Right cardiac atrium (tissue), 5 donors: ENCODE data around the gene FAM151A. TPM values are rescaled to one million over a fixed set of nuclear protein-coding genes. Genes with fewer than 3 reads are reported as not detected.

Experiments used
- ATAC-seq, 2 donors: fragments of 200-7000 bp; cut with Tn5 transposase; one replicate each; pipeline versions ENCODE4 v1.8.0 to v1.9.1; 2020; ENCODE audit warnings: moderate library complexity in 2 of 2, mild to moderate bottlenecking in 1 of 2
- DNase-seq, 3 donors: peaks; one replicate each; pipeline ENCODE4 v3.0.0-alpha.2; 2020
- H3K27ac ChIP-seq: one replicate; pipeline ENCODE4 v1.5.1; 2013; ENCODE audit warnings: mild to moderate bottlenecking, low read length, control low read depth, moderate library complexity
- H3K27me3 ChIP-seq: one replicate; pipeline ENCODE4 v1.6.1; 2013; ENCODE audit not compliant: control insufficient read depth, insufficient read depth
- H3K4me1 ChIP-seq: one replicate; pipeline ENCODE4 v1.6.1; 2013; ENCODE audit warnings: low read length; ENCODE audit not compliant: control insufficient read depth, insufficient read depth
- H3K4me3 ChIP-seq: one replicate; pipeline ENCODE4 v1.5.1; 2013; ENCODE audit warnings: low read length, control low read depth
- H3K9me3 ChIP-seq: one replicate; pipeline ENCODE4 v1.6.1; 2013; ENCODE audit warnings: low read length; ENCODE audit not compliant: control insufficient read depth
- WGBS: extraction: QIAGEN DNeasy Blood & Tissue Kit; methylation state at CpG from one replicate; pipeline ENCODE4 v1.1.7; 2013; 5-methylcytosine and 5-hydroxymethylcytosine counted together
- intact Hi-C, 4 donors: fragments of 100-400 bp; cut with DNase I; formaldehyde crosslinking; loops; one replicate each; pipeline versions ENCODE4 v1.11.0 to v1.14.0; 2022 to 2023
- polyA plus RNA-seq: library from polyadenylated mRNA; stranded (reverse); fragments of 200-250 nt; gene quantifications from one replicate; pipeline ENCODE4 v1.2.3, GENCODE V29; 2013
- total RNA-seq, 4 donors: library from RNA; stranded (reverse); fragmentation: NEBNext Ultra II Directional; extraction: Animal tissue kit (Norgen Biotek cat#: 25700); gene quantifications; one replicate each; pipeline ENCODE4 v1.2.1, GENCODE V29; 2021
- donor health status: healthy with polysubstance abuse.
- donor health status: DM: no; HTN: yes; CAD: no.
- donor health status: DM: no; HTN: no; CAD: no.
- donor health status: DM: no; HTN: yes; CAD: no; lungs with severe emphysema.
- donor health status: DM: yes; HTN: yes; CAD: no.

The FAM151A gene
- total and polyA plus RNA-seq, 5 donors: 0.15 to 0.72 (median 0.51) TPM; not detected in 1

DNA sequence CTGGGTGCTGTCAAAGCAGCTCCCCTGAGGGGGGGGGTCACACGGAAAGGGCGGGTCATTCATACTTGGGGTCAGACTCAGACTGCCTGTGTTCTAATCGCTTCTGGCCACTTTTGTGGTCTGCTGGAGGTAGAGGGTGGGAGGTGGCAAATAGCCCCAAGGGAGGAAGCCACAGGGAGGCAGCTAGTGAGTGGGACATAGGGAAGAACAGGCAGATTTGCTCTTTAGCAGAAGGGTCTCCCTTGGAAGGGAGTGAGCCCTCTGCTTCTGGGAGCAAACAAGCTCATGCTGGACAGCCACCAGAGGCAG lies 50.8 kb downstream of the FAM151A start:
- 63% methylated on average over 3 of the region's 3 CpGs for WGBS
- intact Hi-C loops: no loop called here
- no peak overlapping the region for H3K27ac ChIP-seq

DNA sequence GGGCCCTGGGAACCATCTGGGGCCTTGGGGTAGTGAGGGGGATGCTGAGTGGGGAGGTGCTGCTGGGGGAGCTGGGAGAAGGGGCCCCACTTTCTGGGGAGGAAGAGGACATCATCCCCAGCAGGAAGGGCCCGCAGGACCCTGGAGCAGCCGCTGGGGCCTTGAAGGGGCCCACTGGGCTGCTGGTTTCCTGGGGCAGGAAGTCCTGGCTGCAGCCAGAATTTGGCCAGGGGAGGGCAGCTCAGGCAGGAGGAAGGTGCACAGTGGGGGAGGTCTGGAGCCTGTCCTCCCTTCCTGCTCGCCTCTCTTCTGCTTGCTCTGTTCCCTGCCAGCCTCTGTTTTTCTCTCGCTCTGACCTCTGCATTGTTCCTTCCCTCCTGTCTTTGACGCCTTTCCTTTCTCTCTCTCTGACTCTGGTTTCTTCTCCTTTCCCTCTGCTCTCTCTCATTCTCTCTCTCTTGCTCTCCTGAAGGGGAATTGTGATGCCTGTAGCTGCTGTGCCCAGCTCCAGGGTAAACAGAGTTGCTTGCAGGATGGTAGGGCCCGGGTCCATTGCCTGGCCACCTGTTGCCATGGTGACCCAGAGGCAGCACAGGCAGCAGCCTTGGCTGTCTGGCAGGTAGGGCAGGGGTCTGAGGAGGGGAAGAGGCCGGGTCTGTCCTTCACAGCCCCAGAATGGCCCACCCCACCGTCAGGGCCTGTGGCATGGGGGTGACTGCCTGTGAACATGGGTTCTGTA lies 51.4 kb downstream of the FAM151A start:
- Histone ChIP-seq H3K27me3 (no peaks in the 10 kb centered on the region), H3K9me3 (no peaks in the 10 kb centered on the region), H3K4me3 (no peak overlapping the region), H3K4me1 (peaks cover 7% of the 10 kb centered on the region), H3K27ac (peak overlapping the region; percentile 21)
- intact Hi-C loops: no loop called here
- peak in 1 of 2 donors; percentile 5 for ATAC-seq
- no peak for DNase-seq
- 39% methylated on average over 8 of the region's 8 CpGs for WGBS

More for the DNA sequence above, 50.8 kb downstream of the FAM151A start:
- H3K27me3 ChIP-seq: no peaks in the 10 kb centered on the region
- peaks cover 7% of the 10 kb centered on the region for H3K4me1 ChIP-seq
- ATAC-seq: no peak
- DNase-seq: no peak
- no peaks in the 10 kb centered on the region for H3K9me3 ChIP-seq
- no peak overlapping the region for H3K4me3 ChIP-seq

DNA sequence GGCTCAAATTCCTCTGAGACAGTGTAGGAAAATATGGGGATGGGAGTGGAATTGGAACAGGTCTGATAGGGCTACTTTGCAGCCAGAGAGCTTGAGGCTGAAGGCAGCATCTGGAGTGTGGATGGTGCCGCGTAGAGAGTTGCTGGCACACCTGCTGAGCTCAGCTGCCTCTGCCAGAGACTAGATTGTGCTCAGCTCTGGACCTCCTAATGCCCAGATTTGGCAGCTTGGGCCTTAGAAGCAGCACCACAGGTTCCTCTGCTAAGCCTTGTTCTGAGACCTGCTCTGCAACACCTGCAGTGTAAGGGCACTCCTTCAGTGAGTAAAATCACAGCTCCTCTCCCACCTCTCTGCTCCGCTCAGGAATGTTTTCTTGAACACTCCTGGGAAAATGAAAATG lies 52.0 kb downstream of the FAM151A start:
- Histone ChIP-seq H3K9me3 (no peaks in the 10 kb centered on the region), H3K27me3 (no peaks in the 10 kb centered on the region)

DNA sequence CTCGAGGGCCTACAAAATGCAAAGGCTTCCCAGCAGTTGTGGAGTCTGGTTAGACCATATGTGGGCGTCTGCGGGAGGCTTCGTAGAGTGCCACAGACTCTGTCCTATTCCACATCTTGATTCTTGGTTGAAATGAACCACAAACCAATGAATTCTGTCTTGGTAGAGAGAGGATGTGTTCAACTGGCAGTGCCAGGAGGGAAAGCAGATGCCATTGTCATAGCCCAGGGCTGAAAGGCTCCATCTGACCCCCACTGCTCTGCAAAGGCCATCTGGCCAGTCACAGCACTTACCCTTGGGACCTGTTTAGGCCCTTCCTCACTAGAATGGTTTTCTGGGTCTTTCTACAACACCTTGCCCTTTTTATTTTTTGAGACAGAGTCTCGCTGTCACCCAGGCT lies 53.2 kb downstream of the FAM151A start:
- ATAC-seq (no peak), DNase-seq (no peak)
- intact Hi-C loops: no loop called here
- 94% methylated on average over 5 of the region's 5 CpGs for WGBS
- no peak overlapping the region for H3K4me3 ChIP-seq
- H3K4me1 ChIP-seq: peaks cover 4% of the 10 kb centered on the region
- H3K27me3 ChIP-seq: no peaks in the 10 kb centered on the region
- H3K27ac ChIP-seq: peak overlapping the region; percentile 40
- no peaks in the 10 kb centered on the region for H3K9me3 ChIP-seq

More for the DNA sequence above, 52.0 kb downstream of the FAM151A start:
- DNase-seq (no peak), ATAC-seq (no peak)
- intact Hi-C loops: no loop called here
- WGBS: 70% methylated on average over 3 of the region's 3 CpGs
- Histone ChIP-seq H3K27ac (peak overlapping the region; percentile 33), H3K4me3 (no peak overlapping the region), H3K4me1 (peaks cover 7% of the 10 kb centered on the region)

DNA sequence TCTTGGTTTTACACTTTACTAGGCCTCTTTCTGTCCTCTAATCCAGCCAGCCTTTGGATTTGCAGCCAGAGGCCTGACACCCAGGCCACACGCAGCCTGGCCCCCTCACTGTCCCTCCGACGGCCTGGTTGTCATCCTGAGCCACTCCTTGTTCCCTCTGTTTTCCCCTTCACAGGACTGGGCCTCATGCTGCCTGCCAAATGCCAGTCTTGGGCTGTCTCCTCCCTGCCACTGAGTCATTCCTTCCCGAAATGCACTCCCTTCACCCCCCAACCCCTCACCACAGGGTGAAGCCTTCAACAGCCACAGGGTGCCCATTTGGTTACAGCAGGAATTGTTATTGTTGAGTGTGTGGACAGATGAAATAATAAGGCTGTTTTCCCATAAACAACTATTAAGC lies 54.0 kb downstream of the FAM151A start:
- Histone ChIP-seq H3K27ac (peak overlapping the region; percentile 54), H3K4me3 (no peak overlapping the region), H3K9me3 (no peaks in the 10 kb centered on the region), H3K27me3 (no peaks in the 10 kb centered on the region), H3K4me1 (peaks cover 4% of the 10 kb centered on the region)
- no peak for DNase-seq
- intact Hi-C loops: no loop called here
- 56% methylated on average over 4 of the region's 4 CpGs for WGBS
- ATAC-seq: peak; percentile 47 to 58

DNA sequence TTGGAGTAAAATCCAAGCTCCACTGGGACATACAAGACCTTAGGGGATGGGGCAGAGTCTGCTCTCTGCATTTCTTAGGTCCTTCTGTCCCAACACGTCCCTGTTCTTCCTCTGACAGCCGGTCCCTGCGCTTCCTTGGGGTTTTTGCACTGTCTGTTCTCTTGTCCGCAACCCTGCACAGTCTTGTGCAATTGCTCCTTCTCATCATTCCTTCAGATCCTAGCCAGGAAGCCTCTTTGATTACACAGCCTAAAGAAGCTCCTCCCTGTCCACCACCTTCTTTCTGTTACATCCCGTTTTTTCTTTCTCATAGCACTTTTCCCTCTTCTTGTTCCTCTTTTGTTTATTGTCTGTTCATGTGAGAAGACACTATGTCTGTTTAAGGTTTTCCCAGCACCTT lies 55.4 kb downstream of the FAM151A start:
- Histone ChIP-seq H3K27ac (no peak overlapping the region), H3K4me1 (peaks cover 4% of the 10 kb centered on the region), H3K9me3 (no peaks in the 10 kb centered on the region), H3K4me3 (no peak overlapping the region), H3K27me3 (no peaks in the 10 kb centered on the region)
- DNase-seq (no peak), ATAC-seq (peak in 1 of 2 donors; percentile 16)
- WGBS: 49% methylated on average over 5 of the region's 5 CpGs
- intact Hi-C loops: no loop called here

DNA sequence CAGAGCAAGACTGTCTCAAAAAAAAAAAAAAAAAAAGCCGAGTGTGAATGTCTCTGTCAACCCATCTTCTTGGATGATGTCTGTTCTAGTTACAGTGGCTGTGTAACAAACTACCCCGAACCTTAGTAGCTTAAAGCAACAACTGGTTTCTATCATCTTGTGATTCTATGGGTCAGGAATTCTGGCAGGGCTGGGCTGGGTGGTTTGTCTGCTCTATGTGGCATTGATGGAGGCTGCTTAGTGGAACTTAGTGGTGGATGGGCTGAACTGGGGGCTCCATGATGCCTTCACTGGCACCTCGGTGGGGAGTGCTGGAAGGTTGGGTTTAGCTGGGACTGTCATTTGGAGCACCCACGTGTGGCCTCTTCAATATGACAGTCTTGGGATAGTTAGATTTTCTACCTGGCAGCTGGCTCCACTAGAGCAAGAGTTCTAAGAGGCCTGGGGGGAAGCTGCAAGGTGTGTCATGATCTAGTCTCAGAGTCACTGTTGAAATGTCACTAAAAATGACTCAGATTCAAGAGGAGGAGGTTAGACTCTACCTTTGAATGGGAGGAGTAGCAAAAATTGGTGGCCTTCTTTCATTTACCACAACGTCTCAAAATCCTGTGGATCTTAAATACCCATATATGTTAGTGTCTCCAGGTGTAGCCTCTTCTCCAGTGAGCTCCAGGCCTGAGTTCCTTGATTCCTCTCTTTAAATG lies 56.7 kb downstream of the FAM151A start:
- intact Hi-C loops: no loop called here
- Histone ChIP-seq H3K27me3 (no peaks in the 10 kb centered on the region), H3K9me3 (no peaks in the 10 kb centered on the region), H3K4me1 (no peaks in the 10 kb centered on the region), H3K4me3 (no peak overlapping the region), H3K27ac (no peak overlapping the region)
- no peak for DNase-seq
- ATAC-seq: no peak
- WGBS: 83% methylated on average over 5 of the region's 5 CpGs

DNA sequence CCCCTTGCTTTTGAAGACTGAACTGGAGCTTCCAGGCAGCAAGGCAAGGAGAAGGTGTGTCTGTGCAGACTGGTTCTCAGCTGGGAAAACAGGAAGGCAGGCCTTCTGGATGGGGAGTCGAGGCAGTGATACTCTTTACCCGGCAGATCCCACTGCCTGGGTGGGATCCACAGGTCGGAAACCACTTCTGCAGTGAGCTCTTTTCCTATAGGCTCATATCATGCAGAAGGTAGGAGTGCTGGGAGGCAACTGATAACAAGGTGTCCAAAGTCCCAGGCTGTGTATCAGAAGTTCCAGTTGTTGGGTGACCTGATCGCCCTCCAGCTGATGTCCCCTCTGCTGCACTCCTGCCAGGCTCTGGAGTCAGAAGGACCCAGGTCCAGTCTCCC lies 58.2 kb downstream of the FAM151A start:
- H3K9me3 ChIP-seq: no peaks in the 10 kb centered on the region
- H3K27ac ChIP-seq: peak overlapping the region; percentile 26
- DNase-seq (no peak), ATAC-seq (no peak)
- intact Hi-C loops: no loop called here
- H3K4me1 ChIP-seq: no peaks in the 10 kb centered on the region
- no peak overlapping the region for H3K4me3 ChIP-seq
- WGBS: 49% methylated on average over 4 of the region's 4 CpGs
- no peaks in the 10 kb centered on the region for H3K27me3 ChIP-seq

DNA sequence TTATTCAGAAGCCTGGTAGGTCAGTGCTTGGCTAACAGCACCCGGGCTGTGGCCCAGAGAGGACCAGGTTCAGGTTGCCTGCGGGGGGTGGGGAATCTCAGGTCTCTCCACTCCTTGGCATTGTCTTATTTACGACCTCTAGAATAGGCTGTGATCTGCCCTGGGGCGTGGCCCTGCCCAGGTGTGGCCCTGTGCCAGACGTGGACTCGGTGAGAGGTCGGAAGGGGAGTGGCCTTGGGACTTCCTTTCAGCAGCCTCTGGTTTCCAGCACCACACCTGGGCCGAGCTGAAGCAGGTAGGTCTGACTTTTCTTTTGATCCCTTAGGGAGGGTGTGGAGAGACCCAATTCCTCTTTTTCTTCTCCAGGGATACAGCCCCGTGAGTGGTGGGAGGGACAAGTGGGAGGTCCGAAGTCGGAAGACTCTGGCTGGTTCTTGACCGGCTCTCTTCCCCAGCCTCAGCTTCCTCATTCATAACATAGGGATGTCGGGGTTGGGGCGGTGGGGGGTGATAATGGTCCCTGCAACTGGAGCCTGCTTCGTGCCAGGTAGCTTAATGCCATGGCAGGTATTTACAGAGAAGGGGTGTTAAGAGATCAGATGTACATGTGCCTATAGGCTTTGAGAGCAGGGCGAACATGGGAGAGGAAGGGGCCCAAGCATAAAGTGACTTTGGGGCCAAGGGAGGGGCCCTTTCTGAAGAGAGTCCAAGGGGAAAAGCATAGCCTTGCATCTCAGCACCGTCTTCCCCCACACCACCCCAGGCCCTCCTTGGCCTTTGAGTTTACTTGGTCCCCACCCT lies 58.8 kb downstream of the FAM151A start:
- Histone ChIP-seq H3K27ac (no peak overlapping the region), H3K27me3 (no peaks in the 10 kb centered on the region), H3K4me3 (no peak overlapping the region), H3K4me1 (no peaks in the 10 kb centered on the region), H3K9me3 (no peaks in the 10 kb centered on the region)
- no peak for DNase-seq
- intact Hi-C loops: no loop called here
- ATAC-seq: peak in 1 of 2 donors; percentile 20
- WGBS: 74% methylated on average over 17 of the region's 17 CpGs

DNA sequence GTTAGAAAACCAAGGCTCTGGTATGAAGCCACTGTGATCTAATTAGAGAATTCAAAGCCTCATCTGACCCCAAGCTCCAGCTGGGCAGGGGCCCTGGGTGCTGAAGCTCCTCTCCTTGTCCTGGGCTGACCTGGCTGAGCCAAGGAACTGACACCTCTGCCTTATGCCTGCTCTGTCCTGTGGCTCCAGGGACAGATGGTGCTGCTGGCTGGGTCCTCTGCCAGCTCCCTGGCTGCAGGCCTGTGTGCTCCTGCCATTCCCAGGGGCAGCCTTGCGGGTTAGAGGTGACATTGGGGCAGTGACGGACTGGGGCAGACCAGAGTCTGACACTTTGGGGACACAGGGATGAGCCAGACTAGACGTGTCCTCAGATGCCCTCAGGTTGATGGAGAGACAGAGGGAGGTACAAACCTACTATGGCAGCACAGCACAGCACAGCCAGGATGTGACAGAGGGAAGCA lies 63.5 kb downstream of the FAM151A start:
- H3K27me3 ChIP-seq: no peaks in the 10 kb centered on the region
- DNase-seq (peak; percentile 62 to 85 (median 80)), ATAC-seq (peak; percentile 92)
- no peak overlapping the region for H3K4me3 ChIP-seq
- WGBS: 55% methylated on average over 3 of the region's 3 CpGs
- no peaks in the 10 kb centered on the region for H3K4me1 ChIP-seq
- no peaks in the 10 kb centered on the region for H3K9me3 ChIP-seq
- intact Hi-C loops: no loop called here
- H3K27ac ChIP-seq: peak overlapping the region; percentile 28
